ENCODE results near the gene MIEF1. TPM values are rescaled to one million over a fixed set of nuclear protein-coding genes. Genes with fewer than 3 reads are reported as not detected.
A peak's percentile ranks its signal among the peaks of the same experiment; 100 is the strongest.

The MIEF1 gene
- total RNA-seq, 2 experiments from 2014 or later, result 19.8 to 20.4 TPM

- Mint-ChIP-seq H3K27me3 (no peaks in the 10 kb centered on the region), H3K4me1 (ENCODE audit: low read depth) (peaks cover 26% of the 10 kb centered on the region), H3K27ac (no peak overlapping the region), H3K36me3 (ENCODE audit: low read depth) (peaks cover 14% of the 10 kb centered on the region), H3K9me3 (no peaks in the 10 kb centered on the region), H3K4me3 (no peak overlapping the region)
- H3K4me3 ChIP-seq (ENCODE audit: low read length), result no peak overlapping the region
- TF ChIP-seq CTCF (IDR thresholded peaks at IDR 0.05), result no peak
- H3K9me3 ChIP-seq (ENCODE audit: control insufficient read depth in 1 of 2, insufficient read depth in 1 of 2, low read length in 2 of 2), result no peaks in the 10 kb centered on the region
- ATAC-seq (ENCODE audit: poor library complexity) (no peak), DNase-seq (no peak)
- intact Hi-C loops (cut with DNase I, micrococcal nuclease), result no loop called here
- CTCF ChIA-PET, result interaction anchor here (3.9 kb wide), 1 partner anchor 31 kb away, joined by 44 read pairs; no protein-coding TSS in a partner anchor
- no peak overlapping the region for H3K27ac ChIP-seq (ENCODE audit: low read depth in 1 of 2, low read length in 2 of 2)
- H3K36me3 ChIP-seq (ENCODE audit: insufficient read depth, low read length), result peaks cover under 1% of the 10 kb centered on the region
- H3K4me1 ChIP-seq (ENCODE audit: insufficient read depth, low read length), result peaks cover 32% of the 10 kb centered on the region
- no peaks in the 10 kb centered on the region for H3K27me3 ChIP-seq (ENCODE audit: control insufficient read depth in 1 of 2, insufficient read depth in 2 of 2, low read length in 2 of 2)
- POLR2A ChIA-PET, result interaction anchor here (1.0 kb wide), 1 partner anchor 21 kb away, joined by 3 read pairs; the partner anchor contains the start of gene ATF4
Measured at GRCh38 chr22:39498802-39499201, 3.3 kb upstream of the MIEF1 start.

GRCh38 chr22:39500101-39500500 lies 2.0 kb upstream of the MIEF1 start:
- H3K27me3 ChIP-seq (ENCODE audit: control insufficient read depth in 1 of 2, insufficient read depth in 2 of 2, low read length in 2 of 2), result no peaks in the 10 kb centered on the region
- no peak for TF ChIP-seq CTCF (IDR thresholded peaks at IDR 0.05)
- H3K27ac Mint-ChIP-seq, result no peak overlapping the region
- peak overlapping the region; percentile 43 for H3K4me3 Mint-ChIP-seq
- no peaks in the 10 kb centered on the region for H3K9me3 Mint-ChIP-seq
- POLR2A ChIA-PET, result no interaction called here
- H3K27ac ChIP-seq (ENCODE audit: low read depth in 1 of 2, low read length in 2 of 2), result no peak overlapping the region
- no peaks in the 10 kb centered on the region for H3K27me3 Mint-ChIP-seq
- no peak for DNase-seq
- H3K36me3 Mint-ChIP-seq (ENCODE audit: low read depth), result peaks cover 24% of the 10 kb centered on the region
- H3K4me1 Mint-ChIP-seq (ENCODE audit: low read depth), result peaks cover 34% of the 10 kb centered on the region
- no peak overlapping the region for H3K4me3 ChIP-seq (ENCODE audit: low read length)
- CTCF ChIA-PET, result interaction anchor here (1.4 kb wide), 1 partner anchor 29 kb away, joined by 4 read pairs; no protein-coding TSS in a partner anchor
- H3K36me3 ChIP-seq (ENCODE audit: insufficient read depth, low read length), result peaks cover 13% of the 10 kb centered on the region
- no peak for ATAC-seq (ENCODE audit: poor library complexity)
- peaks cover 41% of the 10 kb centered on the region for H3K4me1 ChIP-seq (ENCODE audit: insufficient read depth, low read length)
- intact Hi-C loops (cut with DNase I, micrococcal nuclease), result loop anchor here in 1 of 2 experiments (5.0 to 10.0 kb wide), 2 partner anchors 98 to 255 kb away; partner anchors contain the start of gene PDGFB
- no peaks in the 10 kb centered on the region for H3K9me3 ChIP-seq (ENCODE audit: control insufficient read depth in 1 of 2, insufficient read depth in 1 of 2, low read length in 2 of 2)

GRCh38 chr22:39501644-39502108 lies 414 bp upstream of the MIEF1 start:
- intact Hi-C loops (cut with DNase I, micrococcal nuclease), result loop anchor here in 1 of 2 experiments (1.0 to 10.0 kb wide), 3 partner anchors 19 to 257 kb away; partner anchors contain the start of genes ATF4 and PDGFB
- CTCF ChIA-PET, result interaction anchor here (1.4 to 2.0 kb wide), 3 partner anchors 27 to 102 kb away, joined by 4 to 13 read pairs (median 9); partner anchors contain the start of gene TAB1
- Mint-ChIP-seq H3K9me3 (no peaks in the 10 kb centered on the region), H3K36me3 (ENCODE audit: low read depth) (peaks cover 39% of the 10 kb centered on the region), H3K4me3 (peak overlapping the region; percentile 99), H3K27me3 (no peaks in the 10 kb centered on the region), H3K27ac (peak overlapping the region; percentile 92), H3K4me1 (ENCODE audit: low read depth) (peaks cover 44% of the 10 kb centered on the region)
- peak overlapping the region; percentile 61 to 71 for H3K27ac ChIP-seq (ENCODE audit: low read depth in 1 of 2, low read length in 2 of 2)
- POLR2A ChIA-PET, result interaction anchor here (0.6 to 4.1 kb wide), 11 partner anchors 11 to 1786 kb away, joined by 3 to 69 read pairs (median 6); partner anchors contain the start of genes ATF4, RANGAP1, RPL3 and SYNGR1
- H3K27me3 ChIP-seq (ENCODE audit: control insufficient read depth in 1 of 2, insufficient read depth in 2 of 2, low read length in 2 of 2), result no peaks in the 10 kb centered on the region
- no peaks in the 10 kb centered on the region for H3K9me3 ChIP-seq (ENCODE audit: control insufficient read depth in 1 of 2, insufficient read depth in 1 of 2, low read length in 2 of 2)
- H3K36me3 ChIP-seq (ENCODE audit: insufficient read depth, low read length), result peaks cover 29% of the 10 kb centered on the region
- peaks cover 39% of the 10 kb centered on the region for H3K4me1 ChIP-seq (ENCODE audit: insufficient read depth, low read length)
- ATAC-seq (ENCODE audit: poor library complexity) (peak; percentile 43), DNase-seq (no peak)
- TF ChIP-seq CTCF (IDR thresholded peaks at IDR 0.05), result no peak
- peak overlapping the region; percentile 67 for H3K4me3 ChIP-seq (ENCODE audit: low read length)
